Measurements from ENCODE around the gene CADM1.

DNA sequence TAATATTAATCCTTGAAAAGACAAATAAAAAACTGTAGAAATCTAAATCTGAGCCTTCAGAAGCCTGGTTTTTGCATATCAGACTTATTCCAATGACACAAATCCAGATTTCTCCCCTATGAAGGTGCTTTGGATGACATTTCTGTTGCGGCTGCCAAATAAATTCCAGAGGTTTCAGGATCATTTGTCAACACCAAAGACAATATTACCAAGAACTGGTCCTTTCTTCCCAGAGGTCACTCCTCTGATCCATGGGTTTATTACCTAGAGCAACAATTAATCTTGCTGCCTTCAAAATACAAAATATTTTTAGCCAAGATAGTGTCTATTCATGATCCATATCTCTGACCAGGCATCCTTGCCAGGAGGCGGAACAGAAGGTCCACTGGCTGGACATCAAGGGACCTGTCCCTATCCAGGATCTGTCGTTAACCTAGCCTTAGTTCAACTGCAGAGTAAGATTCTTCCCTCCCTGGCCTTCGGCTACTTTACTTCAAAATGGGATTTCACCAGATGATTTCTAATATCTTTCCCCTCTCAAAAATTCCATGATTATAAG, 4.9 kb downstream of the CADM1 start:
- TF ChIP-seq YY1 (IDR thresholded peaks at IDR 0.05; ENCODE audit: insufficient read depth, insufficient read length): no peak
- no peak for TF ChIP-seq SUZ12 (IDR thresholded peaks at IDR 0.05; ENCODE audit: extremely low read depth, insufficient read depth, insufficient read length)

Data from NT2/D1 (cell line).